Measurements from ENCODE around the gene PTCH2. TPM values are rescaled to one million over a fixed set of nuclear protein-coding genes. Genes with fewer than 3 reads are reported as not detected.
A peak's percentile ranks its signal among the peaks of the same experiment; 100 is the strongest.

PTCH2 gene
- total RNA-seq, 1 experiment from 2014 or later = 1.1 TPM

DNA sequence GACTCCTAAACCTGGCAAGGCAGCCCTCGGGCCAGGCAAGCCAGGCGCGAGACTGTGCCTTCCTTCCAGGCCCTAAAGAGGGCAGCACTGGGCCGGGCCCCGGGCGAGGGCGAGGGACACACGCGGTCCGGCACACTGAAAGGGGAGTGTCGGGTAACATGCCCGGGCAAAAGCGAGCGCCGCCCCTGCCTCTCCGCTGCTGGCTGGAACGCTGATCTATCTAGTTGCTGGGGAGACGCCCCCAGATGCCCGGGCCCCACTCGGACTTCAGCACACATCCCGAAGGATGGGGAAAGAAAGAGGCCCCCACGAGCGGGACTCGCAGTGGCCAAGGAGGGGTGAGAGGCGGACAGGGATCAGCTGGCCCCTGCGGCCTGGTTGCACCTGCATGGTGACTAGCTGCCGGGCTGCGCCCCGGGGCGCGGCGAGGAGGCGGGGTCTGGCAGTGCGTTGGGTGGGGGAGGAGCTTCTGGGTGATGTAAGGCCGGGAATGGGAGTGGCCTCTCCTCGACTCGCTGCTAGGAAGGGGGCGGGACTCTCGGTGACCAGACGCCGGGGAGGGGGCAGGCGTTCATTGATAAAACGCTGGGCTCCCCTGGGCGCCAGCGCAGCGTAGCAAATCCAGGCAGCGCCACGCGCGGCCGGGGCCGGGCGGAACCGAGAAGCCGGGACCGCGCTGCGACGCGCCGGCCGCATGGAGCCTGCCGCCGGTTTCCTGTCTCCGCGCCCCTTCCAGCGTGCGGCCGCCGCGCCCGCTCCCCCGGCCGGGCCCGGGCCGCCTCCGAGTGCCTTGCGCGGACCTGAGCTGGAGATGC, 43.1 kb downstream of the PTCH2 start, which contains the start of gene PLK3 (continued):
- TF ChIP-seq FOXJ3 (CRISPR knock-in tag; IDR thresholded peaks at IDR 0.05; ENCODE audit: borderline replicate concordance) = no peak
- no peak for TF ChIP-seq CBFB (CRISPR knock-in tag; IDR thresholded peaks at IDR 0.05; ENCODE audit: low read depth)
- peak; percentile 37; the same call in 1 of the 2 replicates for TF ChIP-seq NFE2L1 (CRISPR knock-in tag; IDR thresholded peaks at IDR 0.05)
- TF ChIP-seq ZNF232 (CRISPR knock-in tag; IDR thresholded peaks at IDR 0.05) = peak; percentile 32; the same call in 1 of the 2 replicates
- TF ChIP-seq ATF1 (CRISPR knock-in tag; IDR thresholded peaks at IDR 0.05) = no peak
- no peak for TF ChIP-seq ZNF138 (CRISPR knock-in tag; conservative IDR thresholded peaks at IDR 0.05)
- TF ChIP-seq, protein P1, sequence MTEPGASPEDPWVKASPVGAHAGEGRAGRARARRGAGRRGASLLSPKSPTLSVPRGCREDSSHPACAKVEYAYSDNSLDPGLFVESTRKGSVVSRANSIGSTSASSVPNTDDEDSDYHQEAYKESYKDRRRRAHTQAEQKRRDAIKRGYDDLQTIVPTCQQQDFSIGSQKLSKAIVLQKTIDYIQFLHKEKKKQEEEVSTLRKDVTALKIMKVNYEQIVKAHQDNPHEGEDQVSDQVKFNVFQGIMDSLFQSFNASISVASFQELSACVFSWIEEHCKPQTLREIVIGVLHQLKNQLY (CRISPR knock-in tag; IDR thresholded peaks at IDR 0.05) = no peak
- 0 out of 2 replicates have a peak, but pooled peaks have one; percentile 76 for TF ChIP-seq ZBTB21 (CRISPR knock-in tag; IDR thresholded peaks at IDR 0.05; ENCODE audit: borderline replicate concordance)
- TF ChIP-seq, protein P2, sequence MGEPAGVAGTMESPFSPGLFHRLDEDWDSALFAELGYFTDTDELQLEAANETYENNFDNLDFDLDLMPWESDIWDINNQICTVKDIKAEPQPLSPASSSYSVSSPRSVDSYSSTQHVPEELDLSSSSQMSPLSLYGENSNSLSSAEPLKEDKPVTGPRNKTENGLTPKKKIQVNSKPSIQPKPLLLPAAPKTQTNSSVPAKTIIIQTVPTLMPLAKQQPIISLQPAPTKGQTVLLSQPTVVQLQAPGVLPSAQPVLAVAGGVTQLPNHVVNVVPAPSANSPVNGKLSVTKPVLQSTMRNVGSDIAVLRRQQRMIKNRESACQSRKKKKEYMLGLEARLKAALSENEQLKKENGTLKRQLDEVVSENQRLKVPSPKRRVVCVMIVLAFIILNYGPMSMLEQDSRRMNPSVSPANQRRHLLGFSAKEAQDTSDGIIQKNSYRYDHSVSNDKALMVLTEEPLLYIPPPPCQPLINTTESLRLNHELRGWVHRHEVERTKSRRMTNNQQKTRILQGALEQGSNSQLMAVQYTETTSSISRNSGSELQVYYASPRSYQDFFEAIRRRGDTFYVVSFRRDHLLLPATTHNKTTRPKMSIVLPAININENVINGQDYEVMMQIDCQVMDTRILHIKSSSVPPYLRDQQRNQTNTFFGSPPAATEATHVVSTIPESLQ (CRISPR knock-in tag; IDR thresholded peaks at IDR 0.05) = no peak
- no peak for TF ChIP-seq JAZF1 (CRISPR knock-in tag; IDR thresholded peaks at IDR 0.05)
- TF ChIP-seq, protein P3, sequence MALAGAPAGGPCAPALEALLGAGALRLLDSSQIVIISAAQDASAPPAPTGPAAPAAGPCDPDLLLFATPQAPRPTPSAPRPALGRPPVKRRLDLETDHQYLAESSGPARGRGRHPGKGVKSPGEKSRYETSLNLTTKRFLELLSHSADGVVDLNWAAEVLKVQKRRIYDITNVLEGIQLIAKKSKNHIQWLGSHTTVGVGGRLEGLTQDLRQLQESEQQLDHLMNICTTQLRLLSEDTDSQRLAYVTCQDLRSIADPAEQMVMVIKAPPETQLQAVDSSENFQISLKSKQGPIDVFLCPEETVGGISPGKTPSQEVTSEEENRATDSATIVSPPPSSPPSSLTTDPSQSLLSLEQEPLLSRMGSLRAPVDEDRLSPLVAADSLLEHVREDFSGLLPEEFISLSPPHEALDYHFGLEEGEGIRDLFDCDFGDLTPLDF (CRISPR knock-in tag; IDR thresholded peaks at IDR 0.05) = no peak
- TF ChIP-seq, protein P4, sequence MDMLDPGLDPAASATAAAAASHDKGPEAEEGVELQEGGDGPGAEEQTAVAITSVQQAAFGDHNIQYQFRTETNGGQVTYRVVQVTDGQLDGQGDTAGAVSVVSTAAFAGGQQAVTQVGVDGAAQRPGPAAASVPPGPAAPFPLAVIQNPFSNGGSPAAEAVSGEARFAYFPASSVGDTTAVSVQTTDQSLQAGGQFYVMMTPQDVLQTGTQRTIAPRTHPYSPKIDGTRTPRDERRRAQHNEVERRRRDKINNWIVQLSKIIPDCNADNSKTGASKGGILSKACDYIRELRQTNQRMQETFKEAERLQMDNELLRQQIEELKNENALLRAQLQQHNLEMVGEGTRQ (CRISPR knock-in tag; IDR thresholded peaks at IDR 0.05) = no peak
- no peak for TF ChIP-seq ZNF423 (CRISPR knock-in tag; IDR thresholded peaks at IDR 0.05)
- TF ChIP-seq, protein P5, sequence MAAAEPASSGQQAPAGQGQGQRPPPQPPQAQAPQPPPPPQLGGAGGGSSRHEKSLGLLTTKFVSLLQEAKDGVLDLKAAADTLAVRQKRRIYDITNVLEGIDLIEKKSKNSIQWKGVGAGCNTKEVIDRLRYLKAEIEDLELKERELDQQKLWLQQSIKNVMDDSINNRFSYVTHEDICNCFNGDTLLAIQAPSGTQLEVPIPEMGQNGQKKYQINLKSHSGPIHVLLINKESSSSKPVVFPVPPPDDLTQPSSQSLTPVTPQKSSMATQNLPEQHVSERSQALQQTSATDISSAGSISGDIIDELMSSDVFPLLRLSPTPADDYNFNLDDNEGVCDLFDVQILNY (CRISPR knock-in tag; IDR thresholded peaks at IDR 0.05) = no peak; the same call in 1 of the 2 replicates
- TF ChIP-seq OVOL2 (CRISPR knock-in tag; IDR thresholded peaks at IDR 0.05; ENCODE audit: borderline replicate concordance) = no peak
- TF ChIP-seq RORB (CRISPR knock-in tag; IDR thresholded peaks at IDR 0.05) = no peak
- TF ChIP-seq, protein P6, sequence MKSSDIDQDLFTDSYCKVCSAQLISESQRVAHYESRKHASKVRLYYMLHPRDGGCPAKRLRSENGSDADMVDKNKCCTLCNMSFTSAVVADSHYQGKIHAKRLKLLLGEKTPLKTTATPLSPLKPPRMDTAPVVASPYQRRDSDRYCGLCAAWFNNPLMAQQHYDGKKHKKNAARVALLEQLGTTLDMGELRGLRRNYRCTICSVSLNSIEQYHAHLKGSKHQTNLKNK (CRISPR knock-in tag; IDR thresholded peaks at IDR 0.05) = no peak
- TF ChIP-seq, protein P7, sequence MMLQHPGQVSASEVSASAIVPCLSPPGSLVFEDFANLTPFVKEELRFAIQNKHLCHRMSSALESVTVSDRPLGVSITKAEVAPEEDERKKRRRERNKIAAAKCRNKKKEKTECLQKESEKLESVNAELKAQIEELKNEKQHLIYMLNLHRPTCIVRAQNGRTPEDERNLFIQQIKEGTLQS (CRISPR knock-in tag; conservative IDR thresholded peaks at IDR 0.05) = no peak
- TF ChIP-seq, protein P8, sequence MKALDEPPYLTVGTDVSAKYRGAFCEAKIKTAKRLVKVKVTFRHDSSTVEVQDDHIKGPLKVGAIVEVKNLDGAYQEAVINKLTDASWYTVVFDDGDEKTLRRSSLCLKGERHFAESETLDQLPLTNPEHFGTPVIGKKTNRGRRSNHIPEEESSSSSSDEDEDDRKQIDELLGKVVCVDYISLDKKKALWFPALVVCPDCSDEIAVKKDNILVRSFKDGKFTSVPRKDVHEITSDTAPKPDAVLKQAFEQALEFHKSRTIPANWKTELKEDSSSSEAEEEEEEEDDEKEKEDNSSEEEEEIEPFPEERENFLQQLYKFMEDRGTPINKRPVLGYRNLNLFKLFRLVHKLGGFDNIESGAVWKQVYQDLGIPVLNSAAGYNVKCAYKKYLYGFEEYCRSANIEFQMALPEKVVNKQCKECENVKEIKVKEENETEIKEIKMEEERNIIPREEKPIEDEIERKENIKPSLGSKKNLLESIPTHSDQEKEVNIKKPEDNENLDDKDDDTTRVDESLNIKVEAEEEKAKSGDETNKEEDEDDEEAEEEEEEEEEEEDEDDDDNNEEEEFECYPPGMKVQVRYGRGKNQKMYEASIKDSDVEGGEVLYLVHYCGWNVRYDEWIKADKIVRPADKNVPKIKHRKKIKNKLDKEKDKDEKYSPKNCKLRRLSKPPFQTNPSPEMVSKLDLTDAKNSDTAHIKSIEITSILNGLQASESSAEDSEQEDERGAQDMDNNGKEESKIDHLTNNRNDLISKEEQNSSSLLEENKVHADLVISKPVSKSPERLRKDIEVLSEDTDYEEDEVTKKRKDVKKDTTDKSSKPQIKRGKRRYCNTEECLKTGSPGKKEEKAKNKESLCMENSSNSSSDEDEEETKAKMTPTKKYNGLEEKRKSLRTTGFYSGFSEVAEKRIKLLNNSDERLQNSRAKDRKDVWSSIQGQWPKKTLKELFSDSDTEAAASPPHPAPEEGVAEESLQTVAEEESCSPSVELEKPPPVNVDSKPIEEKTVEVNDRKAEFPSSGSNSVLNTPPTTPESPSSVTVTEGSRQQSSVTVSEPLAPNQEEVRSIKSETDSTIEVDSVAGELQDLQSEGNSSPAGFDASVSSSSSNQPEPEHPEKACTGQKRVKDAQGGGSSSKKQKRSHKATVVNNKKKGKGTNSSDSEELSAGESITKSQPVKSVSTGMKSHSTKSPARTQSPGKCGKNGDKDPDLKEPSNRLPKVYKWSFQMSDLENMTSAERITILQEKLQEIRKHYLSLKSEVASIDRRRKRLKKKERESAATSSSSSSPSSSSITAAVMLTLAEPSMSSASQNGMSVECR (CRISPR knock-in tag; IDR thresholded peaks at IDR 0.05; ENCODE audit: borderline replicate concordance) = peak; percentile 52; the same call in 1 of the 2 replicates
- TF ChIP-seq, protein P9, sequence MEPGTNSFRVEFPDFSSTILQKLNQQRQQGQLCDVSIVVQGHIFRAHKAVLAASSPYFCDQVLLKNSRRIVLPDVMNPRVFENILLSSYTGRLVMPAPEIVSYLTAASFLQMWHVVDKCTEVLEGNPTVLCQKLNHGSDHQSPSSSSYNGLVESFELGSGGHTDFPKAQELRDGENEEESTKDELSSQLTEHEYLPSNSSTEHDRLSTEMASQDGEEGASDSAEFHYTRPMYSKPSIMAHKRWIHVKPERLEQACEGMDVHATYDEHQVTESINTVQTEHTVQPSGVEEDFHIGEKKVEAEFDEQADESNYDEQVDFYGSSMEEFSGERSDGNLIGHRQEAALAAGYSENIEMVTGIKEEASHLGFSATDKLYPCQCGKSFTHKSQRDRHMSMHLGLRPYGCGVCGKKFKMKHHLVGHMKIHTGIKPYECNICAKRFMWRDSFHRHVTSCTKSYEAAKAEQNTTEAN (CRISPR knock-in tag; IDR thresholded peaks at IDR 0.05) = peak; percentile 68; the same call in 1 of the 2 replicates
- TF ChIP-seq, protein P10, sequence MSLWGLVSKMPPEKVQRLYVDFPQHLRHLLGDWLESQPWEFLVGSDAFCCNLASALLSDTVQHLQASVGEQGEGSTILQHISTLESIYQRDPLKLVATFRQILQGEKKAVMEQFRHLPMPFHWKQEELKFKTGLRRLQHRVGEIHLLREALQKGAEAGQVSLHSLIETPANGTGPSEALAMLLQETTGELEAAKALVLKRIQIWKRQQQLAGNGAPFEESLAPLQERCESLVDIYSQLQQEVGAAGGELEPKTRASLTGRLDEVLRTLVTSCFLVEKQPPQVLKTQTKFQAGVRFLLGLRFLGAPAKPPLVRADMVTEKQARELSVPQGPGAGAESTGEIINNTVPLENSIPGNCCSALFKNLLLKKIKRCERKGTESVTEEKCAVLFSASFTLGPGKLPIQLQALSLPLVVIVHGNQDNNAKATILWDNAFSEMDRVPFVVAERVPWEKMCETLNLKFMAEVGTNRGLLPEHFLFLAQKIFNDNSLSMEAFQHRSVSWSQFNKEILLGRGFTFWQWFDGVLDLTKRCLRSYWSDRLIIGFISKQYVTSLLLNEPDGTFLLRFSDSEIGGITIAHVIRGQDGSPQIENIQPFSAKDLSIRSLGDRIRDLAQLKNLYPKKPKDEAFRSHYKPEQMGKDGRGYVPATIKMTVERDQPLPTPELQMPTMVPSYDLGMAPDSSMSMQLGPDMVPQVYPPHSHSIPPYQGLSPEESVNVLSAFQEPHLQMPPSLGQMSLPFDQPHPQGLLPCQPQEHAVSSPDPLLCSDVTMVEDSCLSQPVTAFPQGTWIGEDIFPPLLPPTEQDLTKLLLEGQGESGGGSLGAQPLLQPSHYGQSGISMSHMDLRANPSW (CRISPR knock-in tag; conservative IDR thresholded peaks at IDR 0.05; ENCODE audit: low read depth) = no peak
- TF ChIP-seq ZNF396 (CRISPR knock-in tag; IDR thresholded peaks at IDR 0.05; ENCODE audit: borderline replicate concordance) = no peak
- no peak for TF ChIP-seq ZNF671 (CRISPR knock-in tag; IDR thresholded peaks at IDR 0.05)

All from WTC11 (cell line).